Neural crest cell (in vitro differentiated cells): ENCODE data around the gene CDK14. TPM values are rescaled to one million over a fixed set of nuclear protein-coding genes. Genes with fewer than 3 reads are reported as not detected.

Source experiments
- DNase-seq: peaks from one replicate; pipeline ENCODE4 v3.0.0; 2021; ENCODE audit warnings: low read depth, mixed read lengths, low spot score
- H3K27ac Mint-ChIP-seq: one replicate; pipeline ENCODE4 v1.8.0; 2021; ENCODE audit warnings: mild to moderate bottlenecking, mixed read lengths; ENCODE audit not compliant: unreplicated experiment
- H3K27me3 Mint-ChIP-seq: 2 replicates; pipeline ENCODE4 v1.8.0; 2021; ENCODE audit warnings: low read depth, mild to moderate bottlenecking, mixed read lengths
- H3K36me3 Mint-ChIP-seq: 2 replicates; pipeline ENCODE4 v1.8.0; 2021; ENCODE audit warnings: low read depth, mild to moderate bottlenecking, mixed read lengths
- H3K4me1 Mint-ChIP-seq: 2 replicates; pipeline ENCODE4 v1.8.0; 2021; ENCODE audit warnings: mixed read lengths
- H3K4me3 Mint-ChIP-seq: one replicate; pipeline ENCODE4 v1.8.0; 2021; ENCODE audit warnings: mild to moderate bottlenecking, mixed read lengths
- H3K9me3 Mint-ChIP-seq: 2 replicates; pipeline ENCODE4 v1.8.0; 2021; ENCODE audit warnings: mixed read lengths
- total RNA-seq: library from RNA; stranded (reverse); gene quantifications from 2 replicates; pipeline ENCODE4 v1.2.1, GENCODE V29; 2021
- TF ChIP-seq, protein P1 (sequence below): fragments of 200-600 bp; sonication (generic); conservative IDR thresholded peaks from 2 replicates; pipeline ENCODE4 v1.5.0; 2021; ENCODE audit warnings: antibody characterized with exemption, mild to moderate bottlenecking

Gene CDK14
- total RNA-seq, 1 donor from 2014 or later, result 49.6 TPM

DNA sequence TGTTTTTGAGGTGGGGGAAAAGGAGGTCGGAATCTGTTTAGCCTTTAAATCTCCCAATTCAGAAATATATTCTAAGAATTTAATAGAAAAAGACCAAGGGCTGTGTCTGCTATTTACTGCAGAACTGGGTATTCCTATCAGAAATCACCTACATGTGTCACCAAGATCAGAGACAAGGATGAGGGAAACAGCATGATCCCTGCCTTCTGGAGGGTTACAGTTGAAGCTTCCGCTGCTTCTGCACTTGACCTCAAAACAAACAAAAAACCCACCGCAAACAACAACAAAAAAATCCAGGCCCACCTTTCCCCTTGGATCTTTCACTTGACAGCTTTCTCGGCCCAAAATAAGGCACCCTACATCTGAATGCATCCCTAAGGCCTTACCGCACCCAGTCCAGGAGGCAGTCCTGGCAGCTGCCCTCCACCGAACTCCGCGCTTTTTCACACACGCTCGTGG lies 750 bp upstream of the CDK14 start:
- peak overlapping the region; percentile 98 for H3K4me3 Mint-ChIP-seq
- H3K27me3 Mint-ChIP-seq, result no peaks in the 10 kb centered on the region
- H3K9me3 Mint-ChIP-seq, result no peaks in the 10 kb centered on the region
- no peaks in the 10 kb centered on the region for H3K36me3 Mint-ChIP-seq
- TF ChIP-seq, protein P1, sequence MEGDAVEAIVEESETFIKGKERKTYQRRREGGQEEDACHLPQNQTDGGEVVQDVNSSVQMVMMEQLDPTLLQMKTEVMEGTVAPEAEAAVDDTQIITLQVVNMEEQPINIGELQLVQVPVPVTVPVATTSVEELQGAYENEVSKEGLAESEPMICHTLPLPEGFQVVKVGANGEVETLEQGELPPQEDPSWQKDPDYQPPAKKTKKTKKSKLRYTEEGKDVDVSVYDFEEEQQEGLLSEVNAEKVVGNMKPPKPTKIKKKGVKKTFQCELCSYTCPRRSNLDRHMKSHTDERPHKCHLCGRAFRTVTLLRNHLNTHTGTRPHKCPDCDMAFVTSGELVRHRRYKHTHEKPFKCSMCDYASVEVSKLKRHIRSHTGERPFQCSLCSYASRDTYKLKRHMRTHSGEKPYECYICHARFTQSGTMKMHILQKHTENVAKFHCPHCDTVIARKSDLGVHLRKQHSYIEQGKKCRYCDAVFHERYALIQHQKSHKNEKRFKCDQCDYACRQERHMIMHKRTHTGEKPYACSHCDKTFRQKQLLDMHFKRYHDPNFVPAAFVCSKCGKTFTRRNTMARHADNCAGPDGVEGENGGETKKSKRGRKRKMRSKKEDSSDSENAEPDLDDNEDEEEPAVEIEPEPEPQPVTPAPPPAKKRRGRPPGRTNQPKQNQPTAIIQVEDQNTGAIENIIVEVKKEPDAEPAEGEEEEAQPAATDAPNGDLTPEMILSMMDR, result no peak
- DNase-seq, result peak; percentile 8
- H3K27ac Mint-ChIP-seq, result peak overlapping the region; percentile 91
- H3K4me1 Mint-ChIP-seq, result peaks cover 37% of the 10 kb centered on the region

DNA sequence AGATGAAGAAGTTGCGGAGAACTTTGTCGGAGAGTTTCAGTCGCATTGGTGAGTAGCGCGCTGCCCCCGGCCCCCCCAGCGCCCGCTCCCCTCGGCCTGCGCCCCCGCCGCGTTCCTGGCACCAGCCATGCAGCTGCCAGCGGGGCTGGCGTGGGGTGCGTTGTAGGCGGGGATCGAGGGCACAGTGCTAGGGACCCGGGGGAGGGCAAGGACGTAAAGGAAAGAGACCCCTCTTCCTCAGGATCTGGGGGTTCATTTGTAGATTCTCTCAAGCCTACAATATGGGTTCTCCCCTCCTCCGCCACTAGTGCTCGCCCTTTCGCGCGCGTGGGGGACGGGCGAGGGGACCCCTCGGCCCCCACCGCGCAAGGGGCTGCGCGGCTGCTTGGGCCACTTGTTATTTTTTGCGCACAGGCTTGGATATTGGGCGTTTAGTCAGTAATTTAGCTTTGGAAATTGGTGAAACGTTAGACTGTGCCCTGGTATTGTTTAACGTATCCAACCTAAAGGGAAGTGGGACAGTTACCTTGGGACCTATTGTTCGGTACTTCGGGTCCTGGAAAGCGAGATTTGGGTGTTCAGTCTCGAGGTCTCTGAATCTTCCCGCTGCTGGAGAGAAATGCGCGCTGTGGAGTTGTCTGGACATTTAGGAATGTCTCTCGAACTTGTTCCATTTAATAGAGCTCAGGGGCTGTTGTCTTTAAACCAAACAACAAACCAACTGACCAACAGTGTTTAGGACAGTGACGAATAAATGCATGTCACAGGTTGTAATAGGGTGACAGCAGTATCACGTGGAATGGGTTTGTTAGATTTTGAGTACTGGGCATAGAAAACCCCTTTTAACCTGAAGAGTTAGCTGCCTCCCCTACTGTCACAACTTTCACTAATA lies 796 bp downstream of the CDK14 start:
- H3K9me3 Mint-ChIP-seq, result no peaks in the 10 kb centered on the region
- no peaks in the 10 kb centered on the region for H3K27me3 Mint-ChIP-seq
- H3K4me3 Mint-ChIP-seq, result peak overlapping the region; percentile 91
- H3K27ac Mint-ChIP-seq, result peak overlapping the region; percentile 94
- peaks cover 37% of the 10 kb centered on the region for H3K4me1 Mint-ChIP-seq
- TF ChIP-seq, protein P1, result no peak
- DNase-seq, result no peak
- H3K36me3 Mint-ChIP-seq, result no peaks in the 10 kb centered on the region

DNA sequence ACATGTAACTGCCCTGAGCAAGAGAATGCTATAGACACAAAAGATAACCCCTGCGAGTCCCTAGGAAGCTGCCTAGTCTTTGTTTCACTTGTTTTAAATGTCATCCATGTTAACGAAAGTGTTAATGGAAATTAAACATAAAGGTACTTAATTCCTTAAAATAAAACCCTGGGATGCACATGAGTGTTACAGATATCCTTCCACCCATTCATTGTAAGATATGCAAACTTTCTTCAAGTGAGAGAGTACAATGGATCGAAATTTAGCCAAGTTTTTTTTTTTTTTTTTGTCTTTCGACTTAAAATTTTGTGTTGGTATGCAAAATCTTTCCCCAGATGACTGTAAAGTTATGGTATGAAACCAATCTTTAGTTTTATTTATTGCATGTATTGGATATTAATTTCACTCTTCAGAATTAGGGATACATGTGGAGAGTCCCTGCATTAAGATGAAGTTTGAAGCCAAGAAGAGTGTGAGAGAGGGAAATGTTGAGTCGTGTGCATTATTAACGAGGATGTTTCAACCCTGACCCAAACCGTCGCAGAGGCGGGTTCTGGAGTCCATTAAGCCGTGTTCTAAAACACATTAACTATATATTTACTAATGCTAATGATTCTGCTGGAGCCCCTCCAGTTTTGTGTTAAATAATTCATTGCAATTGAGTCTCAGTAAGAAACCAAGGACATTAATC lies 1.6 kb downstream of the CDK14 start:
- peaks cover 37% of the 10 kb centered on the region for H3K4me1 Mint-ChIP-seq
- H3K27ac Mint-ChIP-seq, result no peak overlapping the region
- no peak for DNase-seq

DNA sequence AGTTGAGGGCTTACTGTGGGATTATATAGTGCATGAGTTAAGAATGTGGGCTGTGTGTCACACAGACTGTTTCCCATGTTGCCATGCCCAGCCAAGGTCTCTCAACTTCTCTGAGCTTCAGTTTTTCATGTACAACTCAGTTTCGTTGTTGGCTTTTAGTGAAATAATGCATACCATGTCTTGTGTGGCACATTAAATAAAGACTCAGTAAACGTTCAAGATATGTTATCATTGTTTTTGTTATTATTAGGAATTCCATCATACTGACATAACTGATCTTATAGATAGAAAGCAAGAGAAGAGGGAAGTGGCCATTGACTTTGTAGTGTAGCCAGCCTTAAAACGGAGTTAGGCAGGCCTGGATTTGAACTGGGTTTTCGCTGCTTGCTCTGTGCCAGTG lies 2.9 kb downstream of the CDK14 start:
- H3K4me3 Mint-ChIP-seq, result peak overlapping the region; percentile 52
- no peaks in the 10 kb centered on the region for H3K9me3 Mint-ChIP-seq
- H3K27ac Mint-ChIP-seq, result no peak overlapping the region
- DNase-seq, result no peak
- no peaks in the 10 kb centered on the region for H3K36me3 Mint-ChIP-seq
- TF ChIP-seq, protein P1, result no peak
- no peaks in the 10 kb centered on the region for H3K27me3 Mint-ChIP-seq
- H3K4me1 Mint-ChIP-seq, result peaks cover 34% of the 10 kb centered on the region

More for the DNA sequence above, 1.6 kb downstream of the CDK14 start:
- TF ChIP-seq, protein P1, result no peak
- no peaks in the 10 kb centered on the region for H3K36me3 Mint-ChIP-seq
- H3K4me3 Mint-ChIP-seq, result peak overlapping the region; percentile 91
- H3K9me3 Mint-ChIP-seq, result no peaks in the 10 kb centered on the region
- no peaks in the 10 kb centered on the region for H3K27me3 Mint-ChIP-seq

DNA sequence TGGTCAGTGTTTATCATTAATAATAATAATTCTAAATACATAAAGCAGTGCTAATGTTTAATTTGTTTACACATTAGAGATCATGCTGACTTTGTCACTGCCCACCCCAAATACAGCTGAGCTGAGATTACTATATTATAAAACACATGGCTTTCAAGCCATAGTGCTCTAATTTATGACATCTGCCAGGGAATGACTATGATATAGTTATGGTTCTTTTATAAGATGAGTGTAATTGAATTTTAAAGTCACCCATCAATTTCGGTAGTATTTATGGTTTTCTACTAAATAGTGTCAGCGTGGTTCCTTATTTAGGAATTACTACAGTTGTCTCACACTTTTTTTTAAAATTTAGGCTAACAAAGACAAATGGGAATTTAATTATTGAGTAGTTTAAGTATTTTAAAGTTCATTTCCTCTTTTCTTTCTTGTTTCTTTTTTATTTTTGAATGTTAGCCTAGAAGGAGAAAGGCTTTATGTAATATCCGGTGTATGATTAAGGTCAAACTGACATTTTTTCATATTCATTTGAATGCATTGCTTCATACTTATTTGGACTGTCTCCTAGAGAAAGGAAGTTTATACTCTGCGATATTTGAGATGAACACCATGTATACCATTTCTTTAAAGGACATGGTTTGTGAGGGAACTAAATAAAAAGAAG lies 3.9 kb downstream of the CDK14 start:
- DNase-seq, result no peak
- no peaks in the 10 kb centered on the region for H3K36me3 Mint-ChIP-seq
- peak overlapping the region; percentile 29 for H3K4me3 Mint-ChIP-seq
- TF ChIP-seq, protein P1, result no peak
- no peaks in the 10 kb centered on the region for H3K27me3 Mint-ChIP-seq
- H3K9me3 Mint-ChIP-seq, result no peaks in the 10 kb centered on the region
- H3K4me1 Mint-ChIP-seq, result peaks cover 31% of the 10 kb centered on the region
- no peak overlapping the region for H3K27ac Mint-ChIP-seq
